ENCODE measurements around the gene MED8. TPM values are rescaled to one million over a fixed set of nuclear protein-coding genes. Genes with fewer than 3 reads are reported as not detected.

The MED8 gene
- total and polyA plus RNA-seq, 2 of the 8 experiments (the other 6 are each of a cell fraction or from before 2014, with no cell fraction given): 7.0 to 20.6 TPM

- H2BK20ac ChIP-seq (ENCODE audit: low read length): no peak overlapping the region
- no peaks in the 10 kb centered on the region for H3K27me3 ChIP-seq (replicated peaks in 1 of 4; ENCODE audit: control insufficient read depth in 3 of 4, extremely low read depth in 1 of 4, insufficient read depth in 3 of 4, low read length in 3 of 4)
- no peak for DNase-seq (ENCODE audit: low read depth in 1 of 2, low spot score in 2 of 2)
- no peak overlapping the region for H3K56ac ChIP-seq (replicated peaks; ENCODE audit: insufficient read length, low read depth, low read length)
- H2AFZ ChIP-seq (ENCODE audit: low read length): no peak overlapping the region
- peaks cover 7 to 20% of the 10 kb centered on the region in 2 experiments; a peak in 3 of 4 replicates for H3K79me2 ChIP-seq (ENCODE audit: control insufficient read depth in 1 of 2, insufficient read depth in 2 of 2, low read length in 2 of 2)
- H2BK5ac ChIP-seq (ENCODE audit: low read depth, low read length): no peak overlapping the region
- no peak overlapping the region for H2BK15ac ChIP-seq (ENCODE audit: low read length)
- no peak overlapping the region for H3K23ac ChIP-seq (ENCODE audit: insufficient read length)
- peaks cover 3% of the 10 kb centered on the region for H3K23me2 ChIP-seq (ENCODE audit: low read depth, low read length)
- no peak overlapping the region for H4K8ac ChIP-seq (ENCODE audit: extremely low read depth, insufficient read depth, low read length)
- no peak overlapping the region for H2BK12ac ChIP-seq (ENCODE audit: low read depth, low read length)
- no peak overlapping the region for H3K4ac ChIP-seq (replicated peaks; ENCODE audit: insufficient read length, low read depth, low read length)
- no peak overlapping the region for H2BK120ac ChIP-seq (replicated peaks; ENCODE audit: low read depth, low read length)
- peaks cover 1 to 4% of the 10 kb centered on the region in 2 experiments for H4K20me1 ChIP-seq (replicated peaks in 1 of 2; ENCODE audit: control insufficient read depth in 1 of 2, insufficient read depth in 2 of 2, low read length in 2 of 2)
- H3K4me1 ChIP-seq (replicated peaks in 1 of 4; ENCODE audit: control insufficient read depth in 3 of 4, insufficient read depth in 4 of 4, low read length in 3 of 4): peaks cover 0 to 8% (median 4%) of the 10 kb centered on the region in 4 experiments; a peak in 4 of 7 replicates
- H3K36me3 ChIP-seq (ENCODE audit: control insufficient read depth in 2 of 4, insufficient read depth in 4 of 4, low read length in 3 of 4): peaks cover 9 to 51% (median 37%) of the 10 kb centered on the region in 4 experiments
- ChIA-PET CTCF (ENCODE audit: partially characterized antibody) (interaction anchor here (1.1 to 1.8 kb wide), 2 partner anchors 10 to 150 kb away, joined by 5 read pairs; no protein-coding TSS in a partner anchor), POLR2A (ENCODE audit: partially characterized antibody) (interaction anchor here (0.8 to 5.2 kb wide), 2 partner anchors 9 to 36 kb away, joined by 3 to 38 read pairs; no protein-coding TSS in a partner anchor)
- H3K18ac ChIP-seq (ENCODE audit: extremely low read depth, low read length): no peak overlapping the region
- no peak overlapping the region for H3K14ac ChIP-seq (ENCODE audit: insufficient read length)
- WGBS, 2 experiments (ENCODE audit: extremely low coverage in 1 of 2, insufficient coverage in 1 of 2, insufficient read length in 1 of 2, insufficient replicate concordance in 2 of 2, low coverage in 1 of 2, low lambda C conversion rate in 2 of 2, missing lambda C conversion rate in 1 of 2): 98% methylated on average over 6 of the region's 6 CpGs; no CpG with 5 or more reads in 1 of the 2 experiments
- no peak overlapping the region for H3K4me3 ChIP-seq (ENCODE audit: extremely low read depth in 1 of 4, insufficient read depth in 2 of 4, low read depth in 3 of 4, low read length in 4 of 4)
- no peak overlapping the region for H3K27ac ChIP-seq (ENCODE audit: low read depth, low read length)
- FAIRE-seq: no peak
- no peak overlapping the region for H4K5ac ChIP-seq (ENCODE audit: insufficient read length, low read depth, low read length)
- no peak overlapping the region for H4K91ac ChIP-seq (replicated peaks; ENCODE audit: insufficient read length, low read length)
- no peak overlapping the region for H3K4me2 ChIP-seq (ENCODE audit: insufficient read depth in 1 of 2, low read depth in 2 of 2, low read length in 2 of 2)
- peaks cover 2% of the 10 kb centered on the region; the same call in 1 of the 2 replicates for H3K79me1 ChIP-seq (ENCODE audit: low read depth, low read length)
- no peak overlapping the region for H2AK5ac ChIP-seq (ENCODE audit: low read depth, low read length)
- no peak overlapping the region; a peak in 1 of 7 replicates for H3K9ac ChIP-seq (replicated peaks in 1 of 4; ENCODE audit: extremely low read depth in 1 of 4, low read depth in 3 of 4, low read length in 3 of 4)
- H3K9me3 ChIP-seq (ENCODE audit: insufficient read depth in 2 of 2, low read depth in 1 of 2, low read length in 1 of 2): no peaks in the 10 kb centered on the region
- TF ChIP-seq SP4 (IDR thresholded peaks at IDR 0.05; ENCODE audit: low read length) (no peak), BCL11A (IDR thresholded peaks at IDR 0.05; ENCODE audit: low read depth in 2 of 2, low read length in 2 of 2) (no peak), FOSL1 (IDR thresholded peaks at IDR 0.05; ENCODE audit: insufficient read depth, low read depth, low read length) (no peak), HDAC2 (IDR thresholded peaks at IDR 0.05; ENCODE audit: borderline replicate concordance in 1 of 2, low read depth in 2 of 2, low read length in 2 of 2) (no peak), CBX8 (IDR thresholded peaks at IDR 0.05; ENCODE audit: borderline replicate concordance, low read depth, low read length) (no peak), CREB1 (IDR thresholded peaks at IDR 0.05) (no peak), EP300 (IDR thresholded peaks at IDR 0.05; ENCODE audit: borderline replicate concordance in 1 of 2, low read depth in 2 of 2, low read length in 2 of 2) (no peak), KDM4A (IDR thresholded peaks at IDR 0.05; ENCODE audit: low read depth, low read length, severe bottlenecking) (no peak), ZNF274 (IDR thresholded peaks at IDR 0.05; ENCODE audit: borderline replicate concordance, extremely low read depth, low read length) (no peak), CHD2 (IDR thresholded peaks at IDR 0.05; ENCODE audit: low read length) (no peak), NRF1 (IDR thresholded peaks at IDR 0.05; ENCODE audit: low read depth, low read length) (no peak), TAF7 (optimal IDR thresholded peaks at IDR 0.05; ENCODE audit: borderline replicate concordance, low read depth, low read length) (no peak), SRF (IDR thresholded peaks at IDR 0.05; ENCODE audit: low read depth, low read length) (no peak)
Observed at GRCh38 chr1:43386676-43387075, 2.9 kb downstream of the MED8 start.

Measured in H1 (cell line).